ENCODE results near the gene PKIB. TPM values are rescaled to one million over a fixed set of nuclear protein-coding genes. Genes with fewer than 3 reads are reported as not detected.

PKIB gene
- polyA plus RNA-seq, 2 of the 4 experiments (the other 2 are of a cell fraction): 0.37 to 1.5 TPM

- no peak overlapping the region for H3K4me3 ChIP-seq
- TF ChIP-seq RNF2 (IDR thresholded peaks at IDR 0.05; ENCODE audit: borderline replicate concordance, low read depth) (no peak), KDM5A (IDR thresholded peaks at IDR 0.05) (no peak), USF2 (IDR thresholded peaks at IDR 0.05) (no peak), HOXB13 (CRISPR knock-in tag; IDR thresholded peaks at IDR 0.05; ENCODE audit: low read depth) (no peak), HES2 (IDR thresholded peaks at IDR 0.05) (no peak), CHD2 (IDR thresholded peaks at IDR 0.05; ENCODE audit: low read length, partially characterized antibody) (no peak), HEYL (CRISPR knock-in tag; IDR thresholded peaks at IDR 0.05) (no peak), JUN (IDR thresholded peaks at IDR 0.05) (no peak), HOXA7 (CRISPR knock-in tag; IDR thresholded peaks at IDR 0.05) (no peak), BHLHE40 (IDR thresholded peaks at IDR 0.05; ENCODE audit: low read depth, low read length) (no peak), CBX2 (IDR thresholded peaks at IDR 0.05; ENCODE audit: borderline replicate concordance, low read depth) (no peak), GATA3 (IDR thresholded peaks at IDR 0.05; ENCODE audit: borderline replicate concordance) (no peak), MAZ (IDR thresholded peaks at IDR 0.05; ENCODE audit: borderline replicate concordance, low read depth, low read length) (no peak), TP53 (CRISPR knock-in tag; IDR thresholded peaks at IDR 0.05) (no peak), MAFK (IDR thresholded peaks at IDR 0.05; ENCODE audit: partially characterized antibody) (no peak), CHD4 (IDR thresholded peaks at IDR 0.05; ENCODE audit: borderline replicate concordance) (no peak), FOXS1 (CRISPR knock-in tag; IDR thresholded peaks at IDR 0.05) (no peak), POLR2A (IDR thresholded peaks at IDR 0.05; ENCODE audit: low read length) (no peak)
- no peaks in the 10 kb centered on the region for H3K4me1 ChIP-seq
- no peak for DNase-seq (ENCODE audit: low read depth in 1 of 2, low spot score in 1 of 2)
- POLR2A ChIA-PET: no interaction called here
- WGBS (ENCODE audit: missing lambda C conversion rate): 41% methylated on average over 3 of the region's 3 CpGs
- CTCF ChIA-PET: no interaction called here
- no peak overlapping the region for H3K27ac ChIP-seq
- H3K4me2 ChIP-seq: no peak overlapping the region
- no peak for FAIRE-seq
- no peak for ATAC-seq
- H3K9me3 ChIP-seq: no peaks in the 10 kb centered on the region
Measured at GRCh38 chr6:122678841-122679240, 68.6 kb downstream of the PKIB start.

GRCh38 chr6:122681705-122682104 is 71.5 kb downstream of the PKIB start:
- no peak for ATAC-seq
- 47% methylated on average over 3 of the region's 3 CpGs for WGBS (ENCODE audit: missing lambda C conversion rate)
- peak in 1 of 2 experiments; percentile 6 for DNase-seq (ENCODE audit: low read depth in 1 of 2, low spot score in 1 of 2)
- ChIA-PET CTCF (no interaction called here), POLR2A (no interaction called here)
- FAIRE-seq: no peak
- no peaks in the 10 kb centered on the region for H3K4me1 ChIP-seq
- no peak overlapping the region for H3K4me3 ChIP-seq
- TF ChIP-seq HMGXB4 (CRISPR knock-in tag; IDR thresholded peaks at IDR 0.05; ENCODE audit: borderline replicate concordance) (no peak), CEBPB (IDR thresholded peaks at IDR 0.05) (no peak), POLR2A (IDR thresholded peaks at IDR 0.05; ENCODE audit: low read length) (no peak), EHF (CRISPR knock-in tag; IDR thresholded peaks at IDR 0.05) (no peak), POLR2AphosphoS2 (conservative IDR thresholded peaks at IDR 0.05; ENCODE audit: low read length) (no peak), ZNF302 (CRISPR knock-in tag; IDR thresholded peaks at IDR 0.05) (no peak), CHD2 (IDR thresholded peaks at IDR 0.05; ENCODE audit: low read length, partially characterized antibody) (no peak), ELK1 (IDR thresholded peaks at IDR 0.05; ENCODE audit: low read depth, low read length) (no peak)
- no peak overlapping the region for H3K27ac ChIP-seq
- no peaks in the 10 kb centered on the region for H3K9me3 ChIP-seq
- H3K4me2 ChIP-seq: no peak overlapping the region

Measured in A549 (cell line).